GM12892 (cell line): ENCODE results near the gene SMYD3.

ENCODE experiments used
- POLR2A ChIP-seq: IDR thresholded peaks from 2 replicates; pipeline ENCODE4 v1.6.1; 2011; ENCODE audit warnings: low read depth, low read length, control low read depth
- POLR2AphosphoS5 ChIP-seq: IDR thresholded peaks from 2 replicates; pipeline ENCODE4 v1.6.1; 2011; ENCODE audit warnings: low read depth, low read length, control low read depth
- TAF1 ChIP-seq: IDR thresholded peaks from 2 replicates; pipeline ENCODE4 v1.6.1; 2011; ENCODE audit warnings: low read depth, mild to moderate bottlenecking, control low read depth, low read length, borderline replicate concordance

- TF ChIP-seq TAF1 = no peak
- no peak for TF ChIP-seq POLR2A
- TF ChIP-seq POLR2AphosphoS5 = no peak
Observed at GRCh38 chr1:246450611-246451251, 56.3 kb downstream of the SMYD3 start.
